Measurements from ENCODE around the gene LEFTY2.
"Not testable (repeated sequence)": the region's sequence is repeated elsewhere in the genome, so short reads cannot be mapped to it uniquely, and the experiment has no call there.

The LEFTY2 gene

GRCh38 chr1:225892307-225892706 is 48.7 kb downstream of the LEFTY2 start:
- H3K36me3 Mint-ChIP-seq (ENCODE audit: low read depth) = no peaks in the 10 kb centered on the region
- intact Hi-C loops (cut with micrococcal nuclease) = no loop called here
- H3K4me1 Mint-ChIP-seq (ENCODE audit: low read depth) = peaks cover 6% of the 10 kb centered on the region
- H3K9me3 Mint-ChIP-seq = no peaks in the 10 kb centered on the region
- H3K27ac Mint-ChIP-seq = no peak overlapping the region
- H3K27me3 Mint-ChIP-seq = peaks cover 3% of the 10 kb centered on the region
- H3K4me3 Mint-ChIP-seq = no peak overlapping the region

- H3K27ac Mint-ChIP-seq = no peak overlapping the region
- no peaks in the 10 kb centered on the region for H3K36me3 Mint-ChIP-seq (ENCODE audit: low read depth)
- H3K4me1 Mint-ChIP-seq (ENCODE audit: low read depth) = no peaks in the 10 kb centered on the region
- H3K27me3 Mint-ChIP-seq = peaks cover 12% of the 10 kb centered on the region
- no peaks in the 10 kb centered on the region for H3K9me3 Mint-ChIP-seq
- no peak overlapping the region for H3K4me3 Mint-ChIP-seq
- intact Hi-C loops (cut with micrococcal nuclease) = no loop called here
Measured at GRCh38 chr1:225891229-225891972, 49.6 kb downstream of the LEFTY2 start.

DNA sequence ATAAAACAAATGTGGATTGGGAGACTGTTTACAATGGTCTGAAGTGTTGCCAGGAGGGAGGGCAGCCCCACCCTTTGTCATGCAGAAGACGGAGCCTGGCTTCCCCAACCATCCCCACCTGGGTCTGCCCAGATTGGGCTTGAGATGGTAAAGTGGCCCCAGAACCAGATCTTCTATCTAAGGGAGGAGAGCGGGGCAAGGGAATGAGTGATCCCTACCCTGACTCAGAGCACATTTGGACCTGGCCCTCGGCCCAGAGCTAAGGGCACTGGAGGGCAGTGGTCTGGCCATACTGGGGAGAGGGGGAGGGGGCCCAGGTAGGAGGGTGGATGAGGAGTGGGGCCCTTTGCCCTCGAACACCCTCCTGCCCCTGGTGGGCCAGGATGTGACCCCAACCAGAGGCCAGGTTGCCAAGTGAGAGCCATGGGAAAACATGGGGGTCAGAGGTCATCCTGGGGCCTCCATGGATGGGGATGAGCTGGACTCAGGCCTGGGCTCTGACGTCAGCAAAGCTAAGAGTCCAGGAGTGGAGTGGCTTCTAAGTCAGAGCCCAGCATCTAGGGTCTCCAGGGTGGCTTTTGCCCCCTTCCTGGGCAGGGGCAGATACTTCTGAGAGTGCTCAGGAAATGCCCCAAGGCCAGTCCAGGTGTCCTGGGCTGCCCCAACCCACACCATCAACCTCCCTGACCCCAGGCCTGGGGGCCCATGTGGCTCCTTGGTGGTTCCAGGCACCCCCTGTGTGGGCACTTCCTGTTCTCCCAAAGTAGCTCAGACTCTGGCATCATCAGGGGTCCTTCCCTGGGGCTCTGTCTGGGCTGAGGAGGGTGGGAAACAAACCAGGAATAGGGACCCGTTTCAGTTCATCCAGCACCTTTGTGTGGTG is 50.4 kb downstream of the LEFTY2 start:
- H3K27ac Mint-ChIP-seq = no peak overlapping the region
- no peaks in the 10 kb centered on the region for H3K36me3 Mint-ChIP-seq (ENCODE audit: low read depth)
- H3K4me3 Mint-ChIP-seq = no peak overlapping the region
- intact Hi-C loops (cut with micrococcal nuclease) = no loop called here
- no peaks in the 10 kb centered on the region for H3K4me1 Mint-ChIP-seq (ENCODE audit: low read depth)
- H3K9me3 Mint-ChIP-seq = no peaks in the 10 kb centered on the region
- H3K27me3 Mint-ChIP-seq = peaks cover 12% of the 10 kb centered on the region

GRCh38 chr1:225889743-225890142 is 51.3 kb downstream of the LEFTY2 start:
- intact Hi-C loops (cut with micrococcal nuclease) = loop anchor here (10.0 kb wide), 1 partner anchor 115 kb away; the partner anchor contains the start of gene SRP9
- no peak overlapping the region for H3K27ac Mint-ChIP-seq
- no peak overlapping the region for H3K4me3 Mint-ChIP-seq
- H3K36me3 Mint-ChIP-seq (ENCODE audit: low read depth) = no peaks in the 10 kb centered on the region
- H3K4me1 Mint-ChIP-seq (ENCODE audit: low read depth) = no peaks in the 10 kb centered on the region
- H3K27me3 Mint-ChIP-seq = peaks cover 12% of the 10 kb centered on the region
- no peaks in the 10 kb centered on the region for H3K9me3 Mint-ChIP-seq

- Mint-ChIP-seq H3K27me3 (peaks cover 12% of the 10 kb centered on the region), H3K9me3 (no peaks in the 10 kb centered on the region), H3K4me3 (no peak within 1 kb of the TSS), H3K27ac (no peak within 1 kb of the TSS), H3K4me1 (ENCODE audit: low read depth) (no peaks in the 10 kb centered on the region), H3K36me3 (ENCODE audit: low read depth) (no peaks in the 10 kb centered on the region)
- intact Hi-C loops (cut with micrococcal nuclease) = loop anchor here (10.0 kb wide), 1 partner anchor 114 kb away; the partner anchor contains the start of gene SRP9
Measured at GRCh38 chr1:225888898-225889601, 52.0 kb downstream of the LEFTY2 start, which contains the start of gene LEFTY1. Gene LEFTY1, minus strand, starts transcription at chr1:225889146. Its CDS starts 80 bp downstream, at chr1:225889066.

GRCh38 chr1:225888289-225888897 is 52.6 kb downstream of the LEFTY2 start:
- Mint-ChIP-seq H3K4me1 (ENCODE audit: low read depth) (peaks cover 6% of the 10 kb centered on the region), H3K4me3 (no peak overlapping the region), H3K27me3 (peaks cover 17% of the 10 kb centered on the region), H3K9me3 (no peaks in the 10 kb centered on the region), H3K27ac (no peak overlapping the region), H3K36me3 (ENCODE audit: low read depth) (no peaks in the 10 kb centered on the region)
- intact Hi-C loops (cut with micrococcal nuclease) = loop anchor here (10.0 kb wide), 1 partner anchor 114 kb away; the partner anchor contains the start of gene SRP9

GRCh38 chr1:225887554-225888288 is 53.3 kb downstream of the LEFTY2 start:
- H3K27ac Mint-ChIP-seq = not testable (repeated sequence)

GRCh38 chr1:225887030-225887314 is 54.0 kb downstream of the LEFTY2 start:
- intact Hi-C loops (cut with micrococcal nuclease) = loop anchor here (10.0 kb wide), 1 partner anchor 112 kb away; the partner anchor contains the start of gene SRP9
- Mint-ChIP-seq H3K36me3 (ENCODE audit: low read depth) (no peaks in the 10 kb centered on the region), H3K4me3 (no peak overlapping the region)

More at GRCh38 chr1:225887554-225888288, 53.3 kb downstream of the LEFTY2 start:
- intact Hi-C loops (cut with micrococcal nuclease) = loop anchor here (10.0 kb wide), 1 partner anchor 113 kb away; the partner anchor contains the start of gene SRP9
- peaks cover 11% of the 10 kb centered on the region for H3K4me1 Mint-ChIP-seq (ENCODE audit: low read depth)
- not testable (repeated sequence) for H3K4me3 Mint-ChIP-seq; H3K36me3 Mint-ChIP-seq (ENCODE audit: low read depth); H3K9me3 Mint-ChIP-seq
- peaks cover 20% of the 10 kb centered on the region for H3K27me3 Mint-ChIP-seq

More at GRCh38 chr1:225887030-225887314, 54.0 kb downstream of the LEFTY2 start:
- H3K4me1 Mint-ChIP-seq (ENCODE audit: low read depth) = peaks cover 11% of the 10 kb centered on the region
- H3K9me3 Mint-ChIP-seq = no peaks in the 10 kb centered on the region
- peaks cover 20% of the 10 kb centered on the region for H3K27me3 Mint-ChIP-seq
- no peak overlapping the region for H3K27ac Mint-ChIP-seq
